Loucy (cell line): ENCODE data around the gene CCDC13.

Experiments used
- CTCF ChIP-seq: fragments of 200-600 bp; sonication (generic); conservative IDR thresholded peaks from 2 replicates; pipeline ENCODE4 v1.5.1; 2014; ENCODE audit warnings: mild to moderate bottlenecking, antibody characterized with exemption, low read length
- EZH2phosphoT487 ChIP-seq: fragments of 200-600 bp; IDR thresholded peaks from 2 replicates; pipeline ENCODE4 v1.6.1; 2018; ENCODE audit warnings: antibody characterized with exemption, mild to moderate bottlenecking, moderate library complexity, borderline replicate concordance

- no peak for TF ChIP-seq CTCF
- no peak for TF ChIP-seq EZH2phosphoT487
Observed at GRCh38 chr3:42790714-42791229, 17.7 kb upstream of the CCDC13 start.
